KMS-11 (cell line): Measurements from ENCODE around the gene TF.

Experiments
- H2AFZ ChIP-seq: fragments of 200-600 bp; sonication (generic); 2 replicates; pipeline ENCODE4 v1.6.1; 2016; ENCODE audit warnings: antibody characterized with exemption, mixed run types, low read depth
- H3K27ac ChIP-seq: fragments of 200-600 bp; sonication (generic); 2 replicates; pipeline ENCODE4 v1.6.1; 2016; ENCODE audit warnings: mild to moderate bottlenecking, mixed run types
- H3K27me3 ChIP-seq: fragments of 200-600 bp; sonication (generic); 2 replicates; pipeline ENCODE4 v1.6.1; 2017; ENCODE audit warnings: mild to moderate bottlenecking, low read depth, mixed run types, moderate library complexity; ENCODE audit not compliant: insufficient read depth
- H3K36me3 ChIP-seq: fragments of 200-600 bp; sonication (generic); 2 replicates; pipeline ENCODE4 v1.6.1; 2017; ENCODE audit warnings: mild to moderate bottlenecking, mixed run types; ENCODE audit not compliant: insufficient read depth
- H3K4me1 ChIP-seq: fragments of 200-600 bp; sonication (generic); 2 replicates; pipeline ENCODE4 v1.6.1; 2016; ENCODE audit warnings: mild to moderate bottlenecking, low read depth, mixed run types; ENCODE audit not compliant: poor library complexity, severe bottlenecking
- H3K4me2 ChIP-seq: fragments of 200-600 bp; sonication (generic); 2 replicates; pipeline ENCODE4 v1.7.0; 2016; ENCODE audit warnings: mild to moderate bottlenecking, mixed run types
- H3K4me3 ChIP-seq: fragments of 200-600 bp; sonication (generic); IDR thresholded peaks from 2 replicates; pipeline ENCODE4 v1.6.1; 2017; ENCODE audit warnings: low read depth, low read length, mixed read lengths; ENCODE audit not compliant: insufficient read depth
- H3K79me2 ChIP-seq: fragments of 200-600 bp; sonication (generic); 2 replicates; pipeline ENCODE4 v1.6.1; 2016; ENCODE audit warnings: low read depth, mixed run types; ENCODE audit not compliant: insufficient read depth
- H3K9ac ChIP-seq: fragments of 200-600 bp; sonication (generic); 2 replicates; pipeline ENCODE4 v1.6.1; 2016; ENCODE audit warnings: mild to moderate bottlenecking, mixed run types
- H4K20me1 ChIP-seq: fragments of 200-600 bp; sonication (generic); 2 replicates; pipeline ENCODE4 v1.6.1; 2016; ENCODE audit warnings: mild to moderate bottlenecking, mixed run types; ENCODE audit not compliant: insufficient read depth
- TF ChIP-seq, protein P1 (sequence below): fragments of 200-600 bp; sonication (generic); conservative IDR thresholded peaks from 2 replicates; pipeline ENCODE4 v1.6.1; 2017; ENCODE audit warnings: low read depth, mild to moderate bottlenecking, antibody characterized with exemption, low read length, moderate library complexity, mixed read lengths

Gene TF

GRCh38 chr3:133805384-133805701 is 59.1 kb downstream of the TF start:
- TF ChIP-seq, protein P1, sequence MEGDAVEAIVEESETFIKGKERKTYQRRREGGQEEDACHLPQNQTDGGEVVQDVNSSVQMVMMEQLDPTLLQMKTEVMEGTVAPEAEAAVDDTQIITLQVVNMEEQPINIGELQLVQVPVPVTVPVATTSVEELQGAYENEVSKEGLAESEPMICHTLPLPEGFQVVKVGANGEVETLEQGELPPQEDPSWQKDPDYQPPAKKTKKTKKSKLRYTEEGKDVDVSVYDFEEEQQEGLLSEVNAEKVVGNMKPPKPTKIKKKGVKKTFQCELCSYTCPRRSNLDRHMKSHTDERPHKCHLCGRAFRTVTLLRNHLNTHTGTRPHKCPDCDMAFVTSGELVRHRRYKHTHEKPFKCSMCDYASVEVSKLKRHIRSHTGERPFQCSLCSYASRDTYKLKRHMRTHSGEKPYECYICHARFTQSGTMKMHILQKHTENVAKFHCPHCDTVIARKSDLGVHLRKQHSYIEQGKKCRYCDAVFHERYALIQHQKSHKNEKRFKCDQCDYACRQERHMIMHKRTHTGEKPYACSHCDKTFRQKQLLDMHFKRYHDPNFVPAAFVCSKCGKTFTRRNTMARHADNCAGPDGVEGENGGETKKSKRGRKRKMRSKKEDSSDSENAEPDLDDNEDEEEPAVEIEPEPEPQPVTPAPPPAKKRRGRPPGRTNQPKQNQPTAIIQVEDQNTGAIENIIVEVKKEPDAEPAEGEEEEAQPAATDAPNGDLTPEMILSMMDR, result no peak
- Histone ChIP-seq H3K79me2 (peaks cover 43% of the 10 kb centered on the region), H3K36me3 (peaks cover 5% of the 10 kb centered on the region; the same call in 1 of the 2 replicates), H3K27ac (no peak overlapping the region), H3K9ac (peak overlapping the region; percentile 92; the same call in 1 of the 2 replicates), H3K4me3 (peak overlapping the region; percentile 94), H3K4me2 (peak overlapping the region; percentile 99), H3K27me3 (no peaks in the 10 kb centered on the region), H3K4me1 (peaks cover 32% of the 10 kb centered on the region), H2AFZ (peak overlapping the region; percentile 100), H4K20me1 (no peaks in the 10 kb centered on the region)

GRCh38 chr3:133805702-133806475 is 59.7 kb downstream of the TF start, which contains the start of gene SRPRB:
Gene SRPRB (plus strand): TSS chr3:133805815. CDS start chr3:133805849, 34 bp downstream.
- Histone ChIP-seq H3K27ac (peak within 1 kb of the TSS; percentile 69), H2AFZ (peak within 1 kb of the TSS; percentile 100), H3K36me3 (peaks cover 6% of the 10 kb centered on the region; the same call in 1 of the 2 replicates), H3K4me3 (peak within 1 kb of the TSS; percentile 94), H4K20me1 (no peaks in the 10 kb centered on the region), H3K79me2 (peaks cover 43% of the 10 kb centered on the region), H3K27me3 (no peaks in the 10 kb centered on the region), H3K4me1 (peaks cover 33% of the 10 kb centered on the region), H3K4me2 (peak within 1 kb of the TSS; percentile 99), H3K9ac (peak within 1 kb of the TSS; percentile 92)
- TF ChIP-seq, protein P1, result no peak

DNA sequence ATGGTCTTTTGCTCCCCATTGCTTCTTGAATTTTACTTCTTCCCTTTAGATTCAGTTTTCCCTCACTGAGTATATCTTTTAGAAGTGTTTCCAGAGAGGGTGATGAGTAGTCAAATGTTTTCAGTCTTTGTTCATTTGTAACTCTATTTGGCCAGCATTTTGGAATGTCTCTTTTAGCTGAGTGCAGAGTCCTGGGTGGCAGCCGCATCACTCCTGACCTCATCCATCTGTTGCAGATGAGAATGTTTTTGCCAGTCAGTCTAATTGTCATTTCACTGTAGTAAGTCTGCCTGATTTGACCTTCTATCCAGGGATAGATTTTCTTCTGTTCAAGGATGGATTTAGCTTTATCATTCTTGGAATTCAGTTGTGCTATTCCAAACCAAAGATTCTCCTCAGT is 66.7 kb downstream of the TF start:
- Histone ChIP-seq H3K36me3 (peaks cover 9% of the 10 kb centered on the region; the same call in 1 of the 2 replicates), H4K20me1 (no peaks in the 10 kb centered on the region), H3K4me1 (peaks cover 20% of the 10 kb centered on the region), H2AFZ (no peak overlapping the region), H3K79me2 (peaks cover 21% of the 10 kb centered on the region; the same call in 1 of the 2 replicates), H3K27me3 (no peaks in the 10 kb centered on the region), H3K27ac (no peak overlapping the region), H3K4me3 (no peak overlapping the region), H3K4me2 (no peak overlapping the region), H3K9ac (no peak overlapping the region)
- TF ChIP-seq, protein P1, result no peak

- Histone ChIP-seq H3K27me3 (no peaks in the 10 kb centered on the region), H3K9ac (no peak overlapping the region), H3K4me3 (no peak overlapping the region), H3K79me2 (no peaks in the 10 kb centered on the region; the same call in 1 of the 2 replicates), H2AFZ (no peak overlapping the region), H3K36me3 (peaks cover 9% of the 10 kb centered on the region; the same call in 1 of the 2 replicates), H4K20me1 (no peaks in the 10 kb centered on the region), H3K4me1 (peaks cover 17% of the 10 kb centered on the region), H3K4me2 (no peak overlapping the region), H3K27ac (no peak overlapping the region)
- TF ChIP-seq, protein P1, result no peak
Measured at GRCh38 chr3:133815386-133815785, 69.2 kb downstream of the TF start.
